Spinal cord (tissue), 10 donors: ENCODE data around the gene LRMDA. TPM values are rescaled to one million over a fixed set of nuclear protein-coding genes. Genes with fewer than 3 reads are reported as not detected.

Experiments
- DNase-seq, 6 donors: peaks; one replicate each; pipeline versions ENCODE4 v3.0.0 to v3.0.0-alpha.2; 2013 to 2015; ENCODE audit warnings: low spot score in 6 of 6, low read depth in 4 of 6
- H3K27ac ChIP-seq: one replicate; pipeline ENCODE4 v1.5.1; 2013; ENCODE audit warnings: low read depth, low read length, control low read depth
- H3K27me3 ChIP-seq: one replicate; pipeline ENCODE4 v1.6.1; 2013; ENCODE audit warnings: low read length; ENCODE audit not compliant: control insufficient read depth, insufficient read depth
- H3K36me3 ChIP-seq: one replicate; pipeline ENCODE4 v1.6.1; 2013; ENCODE audit warnings: low read length; ENCODE audit not compliant: control insufficient read depth, insufficient read depth
- H3K4me1 ChIP-seq: one replicate; pipeline ENCODE4 v1.6.1; 2013; ENCODE audit warnings: low read length; ENCODE audit not compliant: control insufficient read depth, insufficient read depth
- H3K4me3 ChIP-seq: one replicate; pipeline ENCODE4 v1.5.1; 2013; ENCODE audit warnings: low read depth, low read length, control low read depth
- H3K9me3 ChIP-seq: one replicate; pipeline ENCODE4 v1.6.1; 2013; ENCODE audit warnings: low read length; ENCODE audit not compliant: control insufficient read depth, insufficient read depth
- WGBS: methylation state at CpG from one replicate; pipeline ENCODE4 v1.1.5; 2013; ENCODE audit warnings: missing lambda C conversion rate; ENCODE audit not compliant: insufficient coverage; 5-methylcytosine and 5-hydroxymethylcytosine counted together
- polyA plus RNA-seq, 2 donors: library from polyadenylated mRNA; unstranded; fragments of 120-200 nt; gene quantifications; one replicate each; pipeline ENCODE4 v1.2.1, GENCODE V29; 2013; ENCODE audit not compliant: insufficient read length in 2 of 2
- total RNA-seq, 2 donors: library from RNA; depleted of rRNA in 1 of 2; stranded (reverse); fragments of 120-200 nt in 1 of 2; fragments of >200 nt in 1 of 2; gene quantifications; one replicate each; pipeline versions ENCODE4 v1.2.3 to v1.2.4, GENCODE V29; 2013 to 2014
- donor health status: healthy.

The LRMDA gene
- total and polyA plus RNA-seq, 4 donors: 5.6 to 9.9 (median 7.2) TPM

GRCh38 chr10:76459016-76459730, 1027.7 kb downstream of the LRMDA start:
- DNase-seq: peak in 5 of 6 donors; percentile 7 to 88 (median 24)
- no peak overlapping the region for H3K4me3 ChIP-seq
- H3K36me3 ChIP-seq: no peaks in the 10 kb centered on the region
- H3K27me3 ChIP-seq: no peaks in the 10 kb centered on the region
- peaks cover 5% of the 10 kb centered on the region for H3K4me1 ChIP-seq
- H3K27ac ChIP-seq: no peak overlapping the region
- WGBS: 80% methylated on average over 1 of the region's 8 CpGs
- H3K9me3 ChIP-seq: no peaks in the 10 kb centered on the region

- Histone ChIP-seq H3K36me3 (no peaks in the 10 kb centered on the region), H3K27ac (no peak overlapping the region), H3K27me3 (no peaks in the 10 kb centered on the region), H3K9me3 (no peaks in the 10 kb centered on the region), H3K4me1 (peaks cover 5% of the 10 kb centered on the region), H3K4me3 (no peak overlapping the region)
- DNase-seq: no peak
- 100% methylated on average over 2 of the region's 3 CpGs for WGBS
Measured at GRCh38 chr10:76461024-76461423, 1029.6 kb downstream of the LRMDA start.

GRCh38 chr10:76463111-76463510, 1031.7 kb downstream of the LRMDA start:
- Histone ChIP-seq H3K27me3 (no peaks in the 10 kb centered on the region), H3K9me3 (no peaks in the 10 kb centered on the region)
- no CpG with 5 or more reads among the region's 1 CpG for WGBS

GRCh38 chr10:76466836-76467503, 1035.5 kb downstream of the LRMDA start:
- no peak for DNase-seq
- H3K4me3 ChIP-seq: no peak overlapping the region
- H3K9me3 ChIP-seq: no peaks in the 10 kb centered on the region
- H3K36me3 ChIP-seq: no peaks in the 10 kb centered on the region
- H3K27ac ChIP-seq: no peak overlapping the region
- peaks cover 5% of the 10 kb centered on the region for H3K4me1 ChIP-seq
- WGBS: 96% methylated on average over 4 of the region's 6 CpGs
- no peaks in the 10 kb centered on the region for H3K27me3 ChIP-seq

More at GRCh38 chr10:76463111-76463510, 1031.7 kb downstream of the LRMDA start:
- H3K4me3 ChIP-seq: no peak overlapping the region
- H3K36me3 ChIP-seq: no peaks in the 10 kb centered on the region
- no peak overlapping the region for H3K27ac ChIP-seq
- DNase-seq: no peak
- H3K4me1 ChIP-seq: peaks cover 5% of the 10 kb centered on the region

GRCh38 chr10:76469675-76470074, 1038.3 kb downstream of the LRMDA start:
- Histone ChIP-seq H3K27me3 (no peaks in the 10 kb centered on the region), H3K36me3 (no peaks in the 10 kb centered on the region), H3K4me3 (no peak overlapping the region), H3K4me1 (no peaks in the 10 kb centered on the region), H3K9me3 (no peaks in the 10 kb centered on the region), H3K27ac (no peak overlapping the region)
- DNase-seq: no peak

- Histone ChIP-seq H3K4me3 (no peak overlapping the region), H3K27ac (no peak overlapping the region), H3K9me3 (no peaks in the 10 kb centered on the region), H3K4me1 (no peaks in the 10 kb centered on the region), H3K36me3 (no peaks in the 10 kb centered on the region), H3K27me3 (no peaks in the 10 kb centered on the region)
- WGBS: 86% methylated on average over 2 of the region's 5 CpGs
- DNase-seq: no peak
Measured at GRCh38 chr10:76479103-76479790, 1047.8 kb downstream of the LRMDA start.

GRCh38 chr10:76481178-76481577, 1049.8 kb downstream of the LRMDA start:
- H3K4me1 ChIP-seq: no peaks in the 10 kb centered on the region
- no peaks in the 10 kb centered on the region for H3K9me3 ChIP-seq
- H3K27ac ChIP-seq: no peak overlapping the region
- H3K36me3 ChIP-seq: no peaks in the 10 kb centered on the region
- H3K4me3 ChIP-seq: no peak overlapping the region
- DNase-seq: no peak
- no peaks in the 10 kb centered on the region for H3K27me3 ChIP-seq
- no CpG with 5 or more reads among the region's 2 CpGs for WGBS

- no CpG with 5 or more reads among the region's 1 CpG for WGBS
- Histone ChIP-seq H3K27me3 (no peaks in the 10 kb centered on the region), H3K27ac (no peak overlapping the region), H3K4me1 (no peaks in the 10 kb centered on the region), H3K9me3 (peaks cover 2% of the 10 kb centered on the region), H3K4me3 (no peak overlapping the region), H3K36me3 (no peaks in the 10 kb centered on the region)
- DNase-seq: no peak
Measured at GRCh38 chr10:76487582-76487981, 1056.2 kb downstream of the LRMDA start.

- Histone ChIP-seq H3K27ac (no peak overlapping the region), H3K9me3 (peaks cover 2% of the 10 kb centered on the region), H3K27me3 (no peaks in the 10 kb centered on the region), H3K4me1 (no peaks in the 10 kb centered on the region), H3K36me3 (no peaks in the 10 kb centered on the region), H3K4me3 (no peak overlapping the region)
- no peak for DNase-seq
- 100% methylated on average over 1 of the region's 1 CpG for whole genome bisulfite sequencing
Measured at GRCh38 chr10:76488602-76489001, 1057.2 kb downstream of the LRMDA start.
